Type B pancreatic cell (in vitro differentiated cells): ENCODE data around the gene FILIP1L. TPM values are rescaled to one million over a fixed set of nuclear protein-coding genes. Genes with fewer than 3 reads are reported as not detected.

Experiments
- DNase-seq: peaks from one replicate; pipeline ENCODE4 v3.0.0; 2021; ENCODE audit warnings: mixed read lengths; ENCODE audit not compliant: unreplicated experiment; ENCODE audit errors: extremely low spot score
- H3K27ac Mint-ChIP-seq: 2 replicates; pipeline ENCODE4 v1.8.0; 2021; ENCODE audit warnings: mild to moderate bottlenecking, mixed read lengths
- H3K27me3 Mint-ChIP-seq: 2 replicates; pipeline ENCODE4 v1.8.0; 2021; ENCODE audit warnings: mixed read lengths
- H3K36me3 Mint-ChIP-seq: 2 replicates; pipeline ENCODE4 v1.8.0; 2021; ENCODE audit warnings: mixed read lengths
- H3K4me1 Mint-ChIP-seq: one replicate; pipeline ENCODE4 v1.8.0; 2021; ENCODE audit warnings: mixed read lengths; ENCODE audit not compliant: unreplicated experiment
- H3K4me3 Mint-ChIP-seq: 2 replicates; pipeline ENCODE4 v1.8.0; 2021; ENCODE audit warnings: mild to moderate bottlenecking, mixed read lengths
- H3K9me3 Mint-ChIP-seq: 2 replicates; pipeline ENCODE4 v1.8.0; 2021; ENCODE audit warnings: mixed read lengths
- total RNA-seq: library from RNA; stranded (reverse); gene quantifications from 2 replicates; pipeline ENCODE4 v1.2.1, GENCODE V29; 2021; ENCODE audit warnings: low replicate concordance
- TF ChIP-seq, protein P1 (sequence below): fragments of 200-600 bp; sonication (generic); conservative IDR thresholded peaks from 2 replicates; pipeline ENCODE4 v1.5.0; 2021; ENCODE audit warnings: antibody characterized with exemption, mild to moderate bottlenecking

The FILIP1L gene
- total RNA-seq, 1 donor from 2014 or later = 30.6 TPM

GRCh38 chr3:100007313-100007712 is 107.0 kb downstream of the FILIP1L start:
- Mint-ChIP-seq H3K36me3 (no peaks in the 10 kb centered on the region), H3K27ac (no peak overlapping the region), H3K9me3 (peaks cover 3% of the 10 kb centered on the region), H3K27me3 (no peaks in the 10 kb centered on the region), H3K4me3 (no peak overlapping the region), H3K4me1 (peaks cover 45% of the 10 kb centered on the region)
- TF ChIP-seq, protein P1, sequence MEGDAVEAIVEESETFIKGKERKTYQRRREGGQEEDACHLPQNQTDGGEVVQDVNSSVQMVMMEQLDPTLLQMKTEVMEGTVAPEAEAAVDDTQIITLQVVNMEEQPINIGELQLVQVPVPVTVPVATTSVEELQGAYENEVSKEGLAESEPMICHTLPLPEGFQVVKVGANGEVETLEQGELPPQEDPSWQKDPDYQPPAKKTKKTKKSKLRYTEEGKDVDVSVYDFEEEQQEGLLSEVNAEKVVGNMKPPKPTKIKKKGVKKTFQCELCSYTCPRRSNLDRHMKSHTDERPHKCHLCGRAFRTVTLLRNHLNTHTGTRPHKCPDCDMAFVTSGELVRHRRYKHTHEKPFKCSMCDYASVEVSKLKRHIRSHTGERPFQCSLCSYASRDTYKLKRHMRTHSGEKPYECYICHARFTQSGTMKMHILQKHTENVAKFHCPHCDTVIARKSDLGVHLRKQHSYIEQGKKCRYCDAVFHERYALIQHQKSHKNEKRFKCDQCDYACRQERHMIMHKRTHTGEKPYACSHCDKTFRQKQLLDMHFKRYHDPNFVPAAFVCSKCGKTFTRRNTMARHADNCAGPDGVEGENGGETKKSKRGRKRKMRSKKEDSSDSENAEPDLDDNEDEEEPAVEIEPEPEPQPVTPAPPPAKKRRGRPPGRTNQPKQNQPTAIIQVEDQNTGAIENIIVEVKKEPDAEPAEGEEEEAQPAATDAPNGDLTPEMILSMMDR = no peak
- no peak for DNase-seq

GRCh38 chr3:100006570-100007271 is 107.6 kb downstream of the FILIP1L start:
- Mint-ChIP-seq H3K9me3 (peaks cover 3% of the 10 kb centered on the region), H3K4me3 (no peak overlapping the region), H3K27ac (peak overlapping the region; percentile 3), H3K36me3 (no peaks in the 10 kb centered on the region), H3K4me1 (peaks cover 51% of the 10 kb centered on the region), H3K27me3 (no peaks in the 10 kb centered on the region)
- no peak for DNase-seq
- TF ChIP-seq, protein P1 = no peak

DNA sequence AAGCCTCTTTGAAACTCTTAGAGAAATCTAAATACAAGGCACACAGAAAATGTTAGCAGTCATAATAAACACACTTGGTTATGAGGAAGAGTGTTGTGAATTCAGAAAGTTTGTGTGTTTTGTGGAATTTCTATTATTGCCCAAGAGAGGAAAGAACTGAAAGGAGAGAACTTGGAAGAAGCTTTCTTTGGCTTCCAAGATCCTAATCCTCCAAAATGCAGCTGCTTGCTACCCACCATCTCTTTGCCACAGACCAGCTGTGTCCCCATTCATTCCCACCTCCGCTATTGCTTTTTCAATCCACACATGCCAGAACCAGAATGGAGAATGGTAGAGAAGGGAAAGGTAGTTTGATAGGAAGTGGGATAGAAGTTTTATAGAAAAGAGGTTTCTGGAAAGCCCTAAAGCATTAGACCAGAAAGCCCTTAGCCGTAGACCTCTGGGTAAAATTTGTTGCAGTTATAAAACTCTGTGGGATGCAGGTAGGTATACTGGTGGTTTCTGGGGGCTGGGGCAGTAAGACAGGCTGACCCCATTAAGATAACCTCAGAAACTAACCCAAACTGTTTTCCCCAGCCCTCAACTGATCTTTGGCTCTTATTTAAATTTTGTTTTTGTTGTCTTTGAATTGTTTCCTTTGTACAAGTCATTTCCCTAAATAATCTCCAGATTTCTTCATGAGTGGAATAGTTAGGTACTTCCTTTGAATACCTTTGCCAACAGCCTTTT is 108.5 kb downstream of the FILIP1L start:
- TF ChIP-seq, protein P1 = no peak
- Mint-ChIP-seq H3K27me3 (no peaks in the 10 kb centered on the region), H3K4me1 (peaks cover 54% of the 10 kb centered on the region), H3K9me3 (peaks cover 3% of the 10 kb centered on the region), H3K4me3 (no peak overlapping the region), H3K36me3 (no peaks in the 10 kb centered on the region), H3K27ac (peak overlapping the region; percentile 3)
- DNase-seq = no peak

- TF ChIP-seq, protein P1 = no peak
- H3K9me3 Mint-ChIP-seq = peaks cover 1% of the 10 kb centered on the region
- H3K27ac Mint-ChIP-seq = no peak overlapping the region
- no peak overlapping the region for H3K4me3 Mint-ChIP-seq
- H3K36me3 Mint-ChIP-seq = no peaks in the 10 kb centered on the region
- peaks cover 54% of the 10 kb centered on the region for H3K4me1 Mint-ChIP-seq
- no peaks in the 10 kb centered on the region for H3K27me3 Mint-ChIP-seq
- no peak for DNase-seq
Observed at GRCh38 chr3:100004931-100005330, 109.4 kb downstream of the FILIP1L start.

GRCh38 chr3:100003609-100004503 is 110.4 kb downstream of the FILIP1L start:
- Mint-ChIP-seq H3K9me3 (no peaks in the 10 kb centered on the region), H3K27ac (peak overlapping the region; percentile 80), H3K4me1 (peaks cover 48% of the 10 kb centered on the region), H3K27me3 (no peaks in the 10 kb centered on the region), H3K36me3 (no peaks in the 10 kb centered on the region), H3K4me3 (no peak overlapping the region)
- no peak for DNase-seq
- TF ChIP-seq, protein P1 = no peak
